Transverse colon (tissue), 4 donors: ENCODE results near the gene SRP9.

Source experiments
- CTCF ChIP-seq, 5 experiments: fragments of 200-600 bp in 3 of 5; fragments of 450-650 bp in 2 of 5; sonication (generic) in 3 of 5; IDR thresholded peaks; 1 replicate in 2 of 5; 2 replicates in 3 of 5; pipeline ENCODE4 v1.5.1; 2016 to 2017; ENCODE audit warnings: antibody characterized with exemption in 5 of 5, inconsistent platforms in 3 of 5, mild to moderate bottlenecking in 2 of 5, moderate library complexity in 1 of 5
- EP300 ChIP-seq: sonication (generic); formaldehyde crosslinking; IDR thresholded peaks from one replicate; pipeline ENCODE4 v1.6.1; 2017; ENCODE audit warnings: antibody characterized with exemption, low read depth
- POLR2A ChIP-seq: fragments of 450-650 bp; IDR thresholded peaks from one replicate; pipeline ENCODE4 v1.6.1; 2016; ENCODE audit warnings: antibody characterized with exemption, mild to moderate bottlenecking, moderate library complexity
- POLR2AphosphoS5 ChIP-seq, 3 donors: sonication (generic); formaldehyde crosslinking; IDR thresholded peaks; one replicate each; pipeline ENCODE4 v1.6.1; 2016; ENCODE audit warnings: antibody characterized with exemption in 3 of 3

GRCh38 chr1:225817611-225818061 is 40.0 kb downstream of the SRP9 start:
- TF ChIP-seq POLR2A, result no peak
- TF ChIP-seq CTCF (IDR thresholded peaks at IDR 0.05), result no peak
- peak; percentile 78 to 88 (median 79) for TF ChIP-seq POLR2AphosphoS5 (IDR thresholded peaks at IDR 0.05)
- peak; percentile 36 for TF ChIP-seq EP300
